ENCODE measurements around the gene MLLT6. TPM values are rescaled to one million over a fixed set of nuclear protein-coding genes. Genes with fewer than 3 reads are reported as not detected.

Gene MLLT6
- polyA plus RNA-seq, 3 donors: 0.72 to 55.4 (median 0.82) TPM

GRCh38 chr17:38656959-38657823 is 47.9 kb upstream of the MLLT6 start:
- H2AFZ ChIP-seq (ENCODE audit: insufficient read depth, low read depth, low read length, poor library complexity, severe bottlenecking): no peak overlapping the region
- WGBS (ENCODE audit: insufficient coverage): 65% methylated on average over 19 of the region's 27 CpGs
- H3K4me2 ChIP-seq (replicated peaks; ENCODE audit: extremely low read depth, low read length, poor library complexity, severe bottlenecking): no peak overlapping the region
- H3K27ac ChIP-seq (ENCODE audit: low read depth in 1 of 2, low read length in 2 of 2): no peak overlapping the region
- no peaks in the 10 kb centered on the region for H3K36me3 ChIP-seq (replicated peaks in 1 of 2; ENCODE audit: control insufficient read depth in 1 of 2, insufficient read depth in 2 of 2, low read length in 2 of 2)
- intact Hi-C loops (cut with micrococcal nuclease): no loop called here
- TF ChIP-seq CTCF (IDR thresholded peaks at IDR 0.05): no peak
- no peak overlapping the region for H3K4me3 ChIP-seq (replicated peaks in 1 of 3; ENCODE audit: low read depth in 2 of 3, low read length in 3 of 3)
- H4K20me1 ChIP-seq (ENCODE audit: insufficient read depth, low read length): no peaks in the 10 kb centered on the region
- peaks cover 6 to 25% of the 10 kb centered on the region in 2 donors for H3K27me3 ChIP-seq (ENCODE audit: control insufficient read depth in 2 of 2, insufficient read depth in 2 of 2, low read length in 2 of 2)
- H3K9me3 Mint-ChIP-seq: peaks cover 0 to 3% (median 0%) of the 10 kb centered on the region in 7 donors
- H3K27ac Mint-ChIP-seq: no peak overlapping the region
- no peaks in the 10 kb centered on the region for H3K79me2 ChIP-seq (ENCODE audit: insufficient read depth, low read length)
- no peak overlapping the region for H3K9ac ChIP-seq (ENCODE audit: insufficient read depth, low read length, poor library complexity, severe bottlenecking)
- peak overlapping the region in 1 of 2 donors; percentile 39 for H3K4me3 Mint-ChIP-seq
- DNase-seq: no peak
- peaks cover 5 to 7% of the 10 kb centered on the region in 2 donors for H3K4me1 ChIP-seq (ENCODE audit: control insufficient read depth in 1 of 2, insufficient read depth in 2 of 2, low read length in 2 of 2)
- no peaks in the 10 kb centered on the region for H3K9me3 ChIP-seq (replicated peaks in 1 of 2; ENCODE audit: control insufficient read depth in 1 of 2, insufficient read depth in 1 of 2, low read length in 2 of 2)
- no peaks in the 10 kb centered on the region for H3K36me3 Mint-ChIP-seq
- H3K27me3 Mint-ChIP-seq (ENCODE audit: low read depth in 3 of 3): peaks cover 42 to 63% (median 44%) of the 10 kb centered on the region in 3 donors
- peaks cover 18% of the 10 kb centered on the region for H3K4me1 Mint-ChIP-seq

GRCh38 chr17:38657824-38658740 is 47.0 kb upstream of the MLLT6 start:
- Histone ChIP-seq H3K9ac (ENCODE audit: insufficient read depth, low read length, poor library complexity, severe bottlenecking) (no peak overlapping the region), H3K4me1 (ENCODE audit: control insufficient read depth in 1 of 2, insufficient read depth in 2 of 2, low read length in 2 of 2) (peaks cover 5 to 7% of the 10 kb centered on the region in 2 donors), H3K4me3 (replicated peaks in 1 of 3; ENCODE audit: low read depth in 2 of 3, low read length in 3 of 3) (no peak overlapping the region), H3K4me2 (replicated peaks; ENCODE audit: extremely low read depth, low read length, poor library complexity, severe bottlenecking) (no peak overlapping the region), H3K79me2 (ENCODE audit: insufficient read depth, low read length) (no peaks in the 10 kb centered on the region), H3K36me3 (replicated peaks in 1 of 2; ENCODE audit: control insufficient read depth in 1 of 2, insufficient read depth in 2 of 2, low read length in 2 of 2) (no peaks in the 10 kb centered on the region), H3K27me3 (ENCODE audit: control insufficient read depth in 2 of 2, insufficient read depth in 2 of 2, low read length in 2 of 2) (peaks cover 6 to 27% of the 10 kb centered on the region in 2 donors), H3K9me3 (replicated peaks in 1 of 2; ENCODE audit: control insufficient read depth in 1 of 2, insufficient read depth in 1 of 2, low read length in 2 of 2) (no peaks in the 10 kb centered on the region), H4K20me1 (ENCODE audit: insufficient read depth, low read length) (no peaks in the 10 kb centered on the region), H3K27ac (ENCODE audit: low read depth in 1 of 2, low read length in 2 of 2) (no peak overlapping the region), H2AFZ (ENCODE audit: insufficient read depth, low read depth, low read length, poor library complexity, severe bottlenecking) (no peak overlapping the region)
- H3K27me3 Mint-ChIP-seq (ENCODE audit: low read depth in 3 of 3): peaks cover 36 to 61% (median 49%) of the 10 kb centered on the region in 3 donors
- H3K36me3 Mint-ChIP-seq: no peaks in the 10 kb centered on the region
- peaks cover 0 to 3% (median 0%) of the 10 kb centered on the region in 7 donors for H3K9me3 Mint-ChIP-seq
- H3K4me3 Mint-ChIP-seq: peak overlapping the region in 1 of 2 donors; percentile 46
- no peak overlapping the region for H3K27ac Mint-ChIP-seq
- intact Hi-C loops (cut with micrococcal nuclease): no loop called here
- DNase-seq: no peak
- no peak for TF ChIP-seq CTCF (IDR thresholded peaks at IDR 0.05)
- 81% methylated on average over 11 of the region's 15 CpGs for WGBS (ENCODE audit: insufficient coverage)
- peaks cover 21% of the 10 kb centered on the region for H3K4me1 Mint-ChIP-seq
